Neural cell (in vitro differentiated cells): ENCODE data around the gene SELENON. TPM values are rescaled to one million over a fixed set of nuclear protein-coding genes. Genes with fewer than 3 reads are reported as not detected.

Experiments used
- H2AFZ ChIP-seq: fragments of 200-600, 300-800 bp; sonication (generic), shearing (Covaris generic); 2 replicates; pipeline ENCODE4 v1.6.0; 2014; ENCODE audit warnings: low read depth, mild to moderate bottlenecking, antibody characterized with exemption, low read length, moderate library complexity
- H3F3A ChIP-seq: fragments of 200-600 bp; shearing (Covaris generic); 2 replicates; pipeline ENCODE4 v1.6.1; 2016; ENCODE audit warnings: mild to moderate bottlenecking, moderate library complexity, mixed read lengths, antibody characterized with exemption, low read length; ENCODE audit not compliant: insufficient read depth, poor library complexity, severe bottlenecking
- H3K27ac ChIP-seq: fragments of 200-600, 300-800 bp; sonication (generic), shearing (Covaris generic); 2 replicates; pipeline ENCODE4 v1.5.1; 2014; ENCODE audit warnings: mild to moderate bottlenecking, low read length, moderate library complexity
- H3K27me3 ChIP-seq: fragments of 300-800, 200-600 bp; sonication (generic), shearing (Covaris generic); 2 replicates; pipeline ENCODE4 v1.6.0; 2014; ENCODE audit warnings: mild to moderate bottlenecking, low read depth, low read length, moderate library complexity; ENCODE audit not compliant: insufficient read depth
- H3K36me3 ChIP-seq: fragments of 300-800, 200-600 bp; sonication (generic), shearing (Covaris generic); 2 replicates; pipeline ENCODE4 v1.5.1; 2014; ENCODE audit warnings: mild to moderate bottlenecking, antibody characterized with exemption, low read length, moderate library complexity; ENCODE audit not compliant: insufficient read depth
- H3K4me2 ChIP-seq: fragments of 300-800, 200-600 bp; sonication (generic), shearing (Covaris generic); 2 replicates; pipeline ENCODE4 v1.6.0; 2014; ENCODE audit warnings: mild to moderate bottlenecking, low read length
- H3K4me3 ChIP-seq: fragments of 300-800, 200-600 bp; sonication (generic), shearing (Covaris generic); 2 replicates; pipeline ENCODE4 v1.5.1; 2014; ENCODE audit warnings: mild to moderate bottlenecking, low read length, moderate library complexity
- H3K79me2 ChIP-seq: fragments of 200-600 bp; shearing (Covaris generic); replicated peaks from 2 replicates; pipeline ENCODE4 v1.6.0; 2014; ENCODE audit warnings: mild to moderate bottlenecking, low read length, moderate library complexity; ENCODE audit not compliant: insufficient read depth
- H3K9ac ChIP-seq: fragments of 300-800, 200-600 bp; sonication (generic), shearing (Covaris generic); 2 replicates; pipeline ENCODE4 v1.6.1; 2016; ENCODE audit warnings: mild to moderate bottlenecking, low read length, mixed read lengths
- H3K9me2 ChIP-seq: fragments of 200-600 bp; shearing (Covaris generic); 2 replicates; pipeline ENCODE4 v1.6.1; 2016; ENCODE audit warnings: mild to moderate bottlenecking, low read length, mixed read lengths; ENCODE audit not compliant: insufficient read depth
- H3K9me3 ChIP-seq: fragments of 200-600, 300-800 bp; sonication (generic), shearing (Covaris generic); 2 replicates; pipeline ENCODE4 v1.6.1; 2016; ENCODE audit warnings: mild to moderate bottlenecking, mixed run types, low read length, moderate library complexity, mixed read lengths
- H4K20me1 ChIP-seq: fragments of 200-600 bp; shearing (Covaris generic); 2 replicates; pipeline ENCODE4 v1.6.1; 2016; ENCODE audit warnings: mild to moderate bottlenecking, mixed run types; ENCODE audit not compliant: insufficient read depth
- CTCF ChIP-seq: fragments of 450-650 bp; IDR thresholded peaks from 2 replicates; pipeline ENCODE4 v1.5.1; 2014; ENCODE audit warnings: antibody characterized with exemption, mild to moderate bottlenecking, moderate library complexity; ENCODE audit not compliant: poor library complexity, severe bottlenecking
- EP300 ChIP-seq: fragments of 450-650 bp; conservative IDR thresholded peaks from 2 replicates; pipeline ENCODE4 v1.6.1; 2014; ENCODE audit warnings: antibody characterized with exemption, mild to moderate bottlenecking, moderate library complexity; ENCODE audit not compliant: poor library complexity, severe bottlenecking
- EZH2 ChIP-seq: fragments of 200-600, 300-800 bp; shearing (Covaris generic), sonication (generic); IDR thresholded peaks from 2 replicates; pipeline ENCODE4 v1.6.1; 2014; ENCODE audit warnings: antibody characterized with exemption, low read length, borderline replicate concordance, mild to moderate bottlenecking; ENCODE audit not compliant: insufficient read depth, poor library complexity, severe bottlenecking
- MXI1 ChIP-seq: fragments of 450-650 bp; conservative IDR thresholded peaks from 2 replicates; pipeline ENCODE4 v1.6.1; 2014; ENCODE audit warnings: antibody characterized with exemption, mild to moderate bottlenecking; ENCODE audit not compliant: poor library complexity, severe bottlenecking
- POLR2AphosphoS5 ChIP-seq: IDR thresholded peaks from 2 replicates; pipeline ENCODE4 v1.6.1; 2012
- RAD21 ChIP-seq: fragments of 450-650 bp; conservative IDR thresholded peaks from 2 replicates; pipeline ENCODE4 v1.6.1; 2014; ENCODE audit warnings: antibody characterized with exemption, mild to moderate bottlenecking, moderate library complexity
- REST ChIP-seq: IDR thresholded peaks from 2 replicates; pipeline ENCODE4 v1.6.1; 2012; ENCODE audit warnings: borderline replicate concordance
- SMC3 ChIP-seq: fragments of 450-650 bp; conservative IDR thresholded peaks from 2 replicates; pipeline ENCODE4 v1.6.1; 2014; ENCODE audit warnings: antibody characterized with exemption, mild to moderate bottlenecking, moderate library complexity; ENCODE audit not compliant: poor library complexity
- TAF1 ChIP-seq: IDR thresholded peaks from 2 replicates; pipeline ENCODE4 v1.6.1; 2012; ENCODE audit warnings: low read depth
- polyA plus RNA-seq: library from polyadenylated mRNA; depleted of rRNA; stranded (reverse); fragments of >200 nt; gene quantifications from 2 replicates; pipeline ENCODE4 v1.2.3, GENCODE V29; 2014

Gene SELENON
- polyA plus RNA-seq, 1 donor from 2014 or later = 6.5 TPM

GRCh38 chr1:25848531-25848930 lies 48.5 kb downstream of the SELENON start:
- Histone ChIP-seq H3K4me3 (no peak overlapping the region), H3K9me2 (no peaks in the 10 kb centered on the region), H3K9ac (no peak overlapping the region), H3K27ac (no peak overlapping the region), H3K79me2 (no peaks in the 10 kb centered on the region), H3K27me3 (no peaks in the 10 kb centered on the region), H3K9me3 (no peaks in the 10 kb centered on the region), H4K20me1 (no peaks in the 10 kb centered on the region), H3K4me2 (no peak overlapping the region), H3K36me3 (no peaks in the 10 kb centered on the region), H3F3A (no peaks in the 10 kb centered on the region), H2AFZ (no peak overlapping the region)
- TF ChIP-seq EZH2 (no peak), TAF1 (no peak), SMC3 (no peak), EP300 (no peak), REST (no peak), RAD21 (no peak), MXI1 (no peak), POLR2AphosphoS5 (no peak), CTCF (no peak)

- H3K9me3 ChIP-seq = no peaks in the 10 kb centered on the region
- no peak overlapping the region for H3K9ac ChIP-seq
- no peak overlapping the region for H3K4me3 ChIP-seq
- peaks cover 8% of the 10 kb centered on the region for H3K27me3 ChIP-seq
- no peak overlapping the region for H3K4me2 ChIP-seq
- H3K79me2 ChIP-seq = no peaks in the 10 kb centered on the region
- no peaks in the 10 kb centered on the region for H3K36me3 ChIP-seq
- TF ChIP-seq REST (no peak), SMC3 (no peak), CTCF (no peak), EP300 (no peak), RAD21 (no peak), EZH2 (no peak), MXI1 (no peak), POLR2AphosphoS5 (no peak), TAF1 (no peak)
- no peak overlapping the region for H2AFZ ChIP-seq
- H3K27ac ChIP-seq = no peak overlapping the region
- H3K9me2 ChIP-seq = no peaks in the 10 kb centered on the region
- H4K20me1 ChIP-seq = no peaks in the 10 kb centered on the region
- no peaks in the 10 kb centered on the region for H3F3A ChIP-seq
These were observed 54.6 kb downstream of the SELENON start for GRCh38 chr1:25854554-25854953.
